Activated B cell treated with CpG ODN at 0.5 μM for 24 hours (primary cell): ENCODE measurements around the gene SLC13A5. TPM values are rescaled to one million over a fixed set of nuclear protein-coding genes. Genes with fewer than 3 reads are reported as not detected.

ENCODE experiments used
- ATAC-seq: fragments of 200-7000 bp; cut with Tn5 transposase; one replicate; pipeline ENCODE4 v1.10.0; 2021; ENCODE audit warnings: low read depth, mild to moderate bottlenecking, moderate library complexity
- CTCF ChIA-PET: fragments of 350-600 bp; sonication (Branson Sonifier 250); formaldehyde crosslinking; loops from one replicate; lab custom pipeline; 2021; ENCODE audit warnings: antibody characterized with exemption; lab: Charles Lee
- POLR2A ChIA-PET: fragments of 350-600 bp; sonication (Branson Sonifier 250); formaldehyde crosslinking; loops from one replicate; lab custom pipeline; 2021; ENCODE audit warnings: antibody characterized with exemption; lab: Charles Lee
- DNase-seq: peaks from one replicate; pipeline ENCODE4 v3.0.0; 2022
- H3K27ac Mint-ChIP-seq: one replicate; pipeline ENCODE4 v1.8.0; 2020; ENCODE audit warnings: mixed read lengths
- H3K27me3 Mint-ChIP-seq: one replicate; pipeline ENCODE4 v1.8.0; 2021; ENCODE audit warnings: mixed read lengths
- H3K36me3 Mint-ChIP-seq: one replicate; pipeline ENCODE4 v1.8.0; 2021; ENCODE audit warnings: low read depth, mixed read lengths
- H3K4me1 Mint-ChIP-seq: one replicate; pipeline ENCODE4 v1.8.0; 2021; ENCODE audit warnings: mixed read lengths
- H3K4me3 Mint-ChIP-seq: one replicate; pipeline ENCODE4 v1.8.0; 2020; ENCODE audit warnings: mild to moderate bottlenecking, mixed read lengths
- H3K9me3 Mint-ChIP-seq: one replicate; pipeline ENCODE4 v1.8.0; 2020; ENCODE audit warnings: mixed read lengths
- intact Hi-C: fragments of 100-400 bp; cut with micrococcal nuclease; formaldehyde crosslinking; loops from one replicate; pipeline ENCODE4 v1.15.1; 2024
- total RNA-seq: library from RNA; stranded (reverse); gene quantifications from 2 replicates; pipeline ENCODE4 v1.2.3, GENCODE V29; 2022
- TF ChIP-seq, protein P1 (sequence below): fragments of 200-600 bp; IDR thresholded peaks from one replicate; pipeline ENCODE4 v1.8.0; 2022; ENCODE audit warnings: antibody characterized with exemption, mild to moderate bottlenecking

The SLC13A5 gene
- total RNA-seq, 1 donor from 2014 or later: not detected

GRCh38 chr17:6639586-6640535 is 73.3 kb downstream of the SLC13A5 start:
- CTCF ChIA-PET: no interaction called here
- POLR2A ChIA-PET: interaction anchor here (0.5 to 3.0 kb wide), 6 partner anchors 11 to 913 kb away, joined by 3 to 28 read pairs (median 5); partner anchors contain the start of genes C17orf100 and MED31
- Mint-ChIP-seq H3K27ac (peak overlapping the region; percentile 99), H3K9me3 (no peaks in the 10 kb centered on the region), H3K4me3 (peak overlapping the region; percentile 96), H3K36me3 (peaks cover 41% of the 10 kb centered on the region), H3K4me1 (peaks cover 44% of the 10 kb centered on the region), H3K27me3 (no peaks in the 10 kb centered on the region)
- intact Hi-C loops: loop anchor here (1.0 to 10.0 kb wide), 5 partner anchors 11 to 1154 kb away; partner anchors contain the start of genes C17orf100, DERL2, MED31 and MIS12
- DNase-seq (no peak), ATAC-seq (peak; percentile 19)
- TF ChIP-seq, protein P1, sequence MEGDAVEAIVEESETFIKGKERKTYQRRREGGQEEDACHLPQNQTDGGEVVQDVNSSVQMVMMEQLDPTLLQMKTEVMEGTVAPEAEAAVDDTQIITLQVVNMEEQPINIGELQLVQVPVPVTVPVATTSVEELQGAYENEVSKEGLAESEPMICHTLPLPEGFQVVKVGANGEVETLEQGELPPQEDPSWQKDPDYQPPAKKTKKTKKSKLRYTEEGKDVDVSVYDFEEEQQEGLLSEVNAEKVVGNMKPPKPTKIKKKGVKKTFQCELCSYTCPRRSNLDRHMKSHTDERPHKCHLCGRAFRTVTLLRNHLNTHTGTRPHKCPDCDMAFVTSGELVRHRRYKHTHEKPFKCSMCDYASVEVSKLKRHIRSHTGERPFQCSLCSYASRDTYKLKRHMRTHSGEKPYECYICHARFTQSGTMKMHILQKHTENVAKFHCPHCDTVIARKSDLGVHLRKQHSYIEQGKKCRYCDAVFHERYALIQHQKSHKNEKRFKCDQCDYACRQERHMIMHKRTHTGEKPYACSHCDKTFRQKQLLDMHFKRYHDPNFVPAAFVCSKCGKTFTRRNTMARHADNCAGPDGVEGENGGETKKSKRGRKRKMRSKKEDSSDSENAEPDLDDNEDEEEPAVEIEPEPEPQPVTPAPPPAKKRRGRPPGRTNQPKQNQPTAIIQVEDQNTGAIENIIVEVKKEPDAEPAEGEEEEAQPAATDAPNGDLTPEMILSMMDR: no peak

GRCh38 chr17:6639014-6639585 is 74.1 kb downstream of the SLC13A5 start:
- no peak for DNase-seq
- ChIA-PET CTCF (no interaction called here), POLR2A (interaction anchor here (0.9 to 1.0 kb wide), 2 partner anchors 12 to 40 kb away, joined by 3 to 4 read pairs; partner anchors contain the start of genes C17orf100 and MED31)
- Mint-ChIP-seq H3K4me1 (peaks cover 38% of the 10 kb centered on the region), H3K27me3 (no peaks in the 10 kb centered on the region), H3K4me3 (peak overlapping the region; percentile 96), H3K27ac (peak overlapping the region; percentile 99), H3K9me3 (no peaks in the 10 kb centered on the region), H3K36me3 (peaks cover 40% of the 10 kb centered on the region)
- TF ChIP-seq, protein P1: no peak
- intact Hi-C loops: no loop called here
- no peak for ATAC-seq

GRCh38 chr17:6638046-6638908 is 74.9 kb downstream of the SLC13A5 start:
- ChIA-PET POLR2A (interaction anchor here (1.0 kb wide), 1 partner anchor 13 kb away, joined by 4 read pairs; the partner anchor contains the start of genes C17orf100 and MED31), CTCF (no interaction called here)
- Mint-ChIP-seq H3K27me3 (no peaks in the 10 kb centered on the region), H3K9me3 (peaks cover 2% of the 10 kb centered on the region), H3K36me3 (peaks cover 38% of the 10 kb centered on the region), H3K4me3 (peak overlapping the region; percentile 32), H3K27ac (no peak overlapping the region), H3K4me1 (peaks cover 38% of the 10 kb centered on the region)
- DNase-seq (no peak), ATAC-seq (no peak)
- intact Hi-C loops: no loop called here
- TF ChIP-seq, protein P1: no peak

DNA sequence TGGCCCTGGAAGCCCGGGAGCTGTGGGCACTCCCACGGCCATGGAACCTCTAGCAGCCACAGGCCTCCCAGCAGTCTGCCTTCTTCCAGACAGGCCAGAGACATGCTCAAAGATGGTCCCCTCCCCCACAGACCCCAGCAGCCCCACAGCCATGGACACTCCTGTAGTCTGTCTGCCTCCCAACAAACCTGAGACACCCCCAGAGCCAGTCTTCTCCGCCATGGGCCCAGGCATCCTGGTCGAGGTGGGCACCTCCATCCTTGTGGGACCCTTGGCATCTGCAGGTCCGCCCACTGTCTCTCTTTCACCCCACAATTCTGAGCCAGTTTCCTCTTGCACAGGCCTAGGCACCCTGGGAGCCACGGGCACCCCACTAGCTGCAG is 75.7 kb downstream of the SLC13A5 start:
- TF ChIP-seq, protein P1: no peak
- Mint-ChIP-seq H3K27ac (no peak overlapping the region), H3K4me1 (peaks cover 36% of the 10 kb centered on the region), H3K27me3 (no peaks in the 10 kb centered on the region), H3K9me3 (peaks cover 2% of the 10 kb centered on the region), H3K36me3 (peaks cover 38% of the 10 kb centered on the region), H3K4me3 (no peak overlapping the region)
- ATAC-seq: no peak
- CTCF ChIA-PET: no interaction called here
- POLR2A ChIA-PET: no interaction called here
- intact Hi-C loops: no loop called here
- no peak for DNase-seq
